GM19099 (cell line): ENCODE measurements around the gene MEG3.

Experiments
- POLR2A ChIP-seq: IDR thresholded peaks from 3 replicates; pipeline ENCODE4 v1.6.1; 2011; ENCODE audit warnings: low read depth; ENCODE audit not compliant: insufficient read length; ENCODE audit errors: extremely low read depth

Gene MEG3

GRCh38 chr14:100825713-100826331, at the start of gene MEG3:
MEG3 (plus strand) TSS chr14:100826118.
- TF ChIP-seq POLR2A: no peak

DNA sequence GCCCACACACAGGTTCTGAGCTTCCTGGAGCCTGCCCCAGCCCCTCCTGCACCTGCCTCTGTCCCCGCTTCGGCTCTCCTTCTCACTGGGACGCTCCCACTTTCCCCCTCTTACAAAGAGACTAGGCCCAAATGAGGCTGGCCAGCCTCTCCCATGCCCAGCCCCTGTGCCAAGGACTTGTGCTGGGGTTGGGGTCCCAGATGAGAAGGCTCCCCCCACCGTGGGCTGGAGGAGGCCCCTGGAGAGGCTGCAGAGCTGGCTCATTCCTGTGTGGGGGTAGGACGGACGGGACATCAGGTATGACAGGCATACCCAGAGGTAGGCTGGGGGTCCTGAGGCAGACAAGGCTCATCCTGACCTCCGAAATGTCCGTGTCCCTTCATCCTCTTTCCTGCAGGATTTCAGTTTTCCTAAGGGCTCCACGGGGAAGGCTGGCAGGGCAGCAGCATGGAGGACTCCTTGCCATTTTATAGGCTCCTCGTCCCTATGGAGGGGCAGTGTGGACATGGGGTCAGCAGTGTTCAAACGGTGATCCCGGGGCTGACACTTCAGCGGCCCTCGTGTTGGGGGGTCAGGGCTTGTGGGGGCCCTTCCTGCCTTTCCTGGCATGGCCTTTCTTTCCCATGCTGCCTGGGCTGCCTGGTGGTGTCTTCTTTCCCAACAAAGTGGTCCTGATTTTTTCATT, 49.1 kb upstream of the MEG3 start:
- TF ChIP-seq POLR2A: no peak

DNA sequence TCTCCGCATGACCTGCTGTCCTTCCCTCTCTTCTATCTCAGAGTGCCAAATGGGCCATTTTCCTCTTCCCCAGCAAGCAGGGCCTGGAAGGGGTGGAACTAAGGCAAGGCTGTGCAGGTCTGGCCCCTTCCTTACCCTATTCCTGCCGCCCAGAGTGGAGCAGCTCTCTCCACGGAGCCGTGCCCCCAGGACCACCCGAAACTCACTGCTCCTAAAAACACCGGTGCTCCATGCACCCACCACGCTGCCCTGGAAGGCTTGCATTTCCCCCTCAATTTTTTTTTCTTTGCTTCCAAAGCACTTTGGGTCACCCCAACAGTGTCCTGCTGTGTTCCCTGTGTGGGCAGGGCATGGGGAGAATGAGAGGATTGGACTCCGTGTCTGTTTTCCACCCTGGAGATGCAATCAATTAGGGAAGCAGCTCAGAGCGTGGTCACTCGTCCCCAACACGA, 48.5 kb upstream of the MEG3 start:
- no peak for TF ChIP-seq POLR2A

DNA sequence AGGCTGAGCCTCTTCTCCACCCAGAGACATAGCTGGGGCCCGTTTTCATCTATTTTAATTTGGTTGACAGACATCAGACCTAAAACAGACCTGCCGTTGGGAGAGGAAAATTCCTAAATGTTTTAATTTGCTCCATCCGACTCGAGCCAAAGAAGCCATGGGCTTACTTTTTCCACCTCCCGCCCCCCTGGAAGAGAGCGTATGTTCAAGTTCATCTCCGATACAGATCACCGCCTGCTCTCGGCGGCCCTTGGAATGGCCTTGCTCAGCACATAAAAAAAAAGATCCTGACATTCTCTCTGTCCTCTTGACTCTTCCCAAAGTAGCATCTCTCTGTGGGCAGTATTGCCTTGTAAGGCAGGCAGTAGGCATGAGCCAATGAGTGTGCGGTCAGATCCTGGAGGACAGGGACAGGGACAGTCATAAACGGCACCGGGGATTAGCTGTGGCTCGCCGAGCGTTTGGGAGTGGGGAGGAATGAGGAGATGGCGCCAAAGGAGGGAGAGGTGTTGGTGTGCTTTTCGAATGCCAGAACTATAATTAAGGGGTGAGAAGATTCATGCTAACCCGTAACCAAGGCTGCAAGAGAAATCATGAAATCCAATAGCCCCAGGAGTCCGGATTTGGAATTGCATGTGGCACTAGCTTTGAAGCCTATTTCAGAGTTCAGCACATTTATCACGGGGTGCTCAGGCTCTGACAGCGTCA, 47.9 kb upstream of the MEG3 start:
- no peak for TF ChIP-seq POLR2A

DNA sequence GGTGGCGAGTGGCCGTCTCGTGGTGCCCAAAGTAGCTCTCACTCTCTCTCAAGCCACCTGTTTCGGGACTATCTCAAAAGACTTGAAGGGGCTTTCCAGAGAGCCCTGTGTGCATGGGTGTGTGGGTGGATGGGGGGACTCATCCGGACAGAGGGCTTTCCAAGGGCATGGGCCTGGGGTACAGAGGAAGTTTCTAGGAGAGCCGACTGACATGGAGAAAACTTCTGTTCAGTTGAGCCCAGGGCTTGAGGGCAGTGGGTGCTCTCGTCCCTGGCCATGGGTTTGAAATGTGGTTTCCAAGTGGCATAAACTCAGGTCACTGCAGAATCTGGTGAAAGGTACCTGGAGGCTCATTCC, 47.4 kb upstream of the MEG3 start:
- no peak for TF ChIP-seq POLR2A

DNA sequence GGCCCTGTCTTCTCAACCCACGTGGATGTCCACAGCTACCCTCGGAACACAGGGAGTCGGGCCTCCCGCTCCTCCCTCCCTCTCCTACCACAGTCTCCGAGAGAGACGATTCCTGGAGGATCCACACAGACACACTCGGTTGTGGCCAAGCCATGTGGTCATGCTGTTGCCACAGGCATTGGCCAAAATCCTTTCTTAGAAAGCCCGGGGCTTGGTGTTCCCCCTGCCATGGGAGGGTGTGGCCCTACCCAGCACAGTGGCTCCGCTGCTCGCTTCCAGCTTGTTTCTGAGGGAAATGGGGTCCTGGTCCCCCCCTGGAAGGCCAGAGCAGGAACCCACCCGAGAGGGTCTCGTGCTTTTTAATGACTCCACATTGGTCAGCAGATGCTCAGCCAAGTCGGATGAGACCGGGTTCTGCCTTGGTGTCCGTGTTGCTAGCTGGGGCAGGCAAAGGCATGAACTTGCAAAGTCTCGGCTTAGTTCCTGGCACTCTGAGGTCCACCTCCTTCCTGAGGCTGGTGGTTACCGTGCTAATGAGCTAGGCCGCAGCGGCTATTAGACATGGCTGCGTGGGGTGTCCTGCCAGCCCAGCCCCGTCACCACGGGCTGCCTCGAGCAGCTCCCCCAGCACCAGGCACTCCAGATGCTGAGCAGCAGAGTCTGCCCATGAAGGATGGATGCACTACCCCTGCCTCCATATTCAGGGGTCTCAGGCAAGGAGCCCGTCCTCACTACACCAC, 46.8 kb upstream of the MEG3 start:
- no peak for TF ChIP-seq POLR2A

- TF ChIP-seq POLR2A: no peak
Observed at GRCh38 chr14:100779691-100780080, 46.2 kb upstream of the MEG3 start.

- no peak for TF ChIP-seq POLR2A
Observed at GRCh38 chr14:100780246-100780645, 45.7 kb upstream of the MEG3 start.

DNA sequence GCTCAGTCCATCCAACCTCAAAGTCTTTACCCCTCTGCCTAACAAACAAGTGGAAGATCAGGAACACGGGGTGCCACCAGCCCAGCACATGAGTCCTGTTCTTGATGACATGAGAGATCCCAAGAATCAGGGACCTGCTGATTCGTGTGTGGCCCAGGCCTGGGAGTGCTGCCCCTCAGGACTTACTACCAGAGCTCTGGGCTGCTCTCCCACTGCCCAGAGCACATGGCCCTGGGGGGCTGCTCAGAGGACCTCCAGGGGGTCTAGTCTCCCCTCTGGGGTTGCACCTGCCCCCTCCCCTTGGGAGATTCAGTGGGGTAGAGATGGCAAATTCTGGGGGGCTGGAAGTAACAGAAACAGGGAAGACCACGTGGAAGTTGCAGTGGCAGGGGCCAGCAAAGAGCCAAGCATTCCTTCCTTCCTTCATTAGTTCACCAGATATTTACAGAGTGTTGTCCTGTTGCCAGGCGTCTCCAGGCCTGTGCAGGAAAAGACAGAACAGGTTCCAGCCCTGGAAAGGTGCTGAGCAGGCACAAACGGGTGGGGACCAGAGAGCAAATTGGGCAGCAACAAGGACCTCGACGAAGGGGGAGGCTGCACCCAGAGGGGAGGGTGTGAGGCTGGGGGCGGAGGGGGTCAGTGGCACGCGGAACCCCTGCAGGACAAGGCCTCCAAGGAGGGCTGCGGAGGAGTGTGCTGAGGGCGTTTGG, 45.1 kb upstream of the MEG3 start:
- TF ChIP-seq POLR2A: no peak

- TF ChIP-seq POLR2A: no peak
Observed at GRCh38 chr14:100781952-100782351, 44.0 kb upstream of the MEG3 start.

DNA sequence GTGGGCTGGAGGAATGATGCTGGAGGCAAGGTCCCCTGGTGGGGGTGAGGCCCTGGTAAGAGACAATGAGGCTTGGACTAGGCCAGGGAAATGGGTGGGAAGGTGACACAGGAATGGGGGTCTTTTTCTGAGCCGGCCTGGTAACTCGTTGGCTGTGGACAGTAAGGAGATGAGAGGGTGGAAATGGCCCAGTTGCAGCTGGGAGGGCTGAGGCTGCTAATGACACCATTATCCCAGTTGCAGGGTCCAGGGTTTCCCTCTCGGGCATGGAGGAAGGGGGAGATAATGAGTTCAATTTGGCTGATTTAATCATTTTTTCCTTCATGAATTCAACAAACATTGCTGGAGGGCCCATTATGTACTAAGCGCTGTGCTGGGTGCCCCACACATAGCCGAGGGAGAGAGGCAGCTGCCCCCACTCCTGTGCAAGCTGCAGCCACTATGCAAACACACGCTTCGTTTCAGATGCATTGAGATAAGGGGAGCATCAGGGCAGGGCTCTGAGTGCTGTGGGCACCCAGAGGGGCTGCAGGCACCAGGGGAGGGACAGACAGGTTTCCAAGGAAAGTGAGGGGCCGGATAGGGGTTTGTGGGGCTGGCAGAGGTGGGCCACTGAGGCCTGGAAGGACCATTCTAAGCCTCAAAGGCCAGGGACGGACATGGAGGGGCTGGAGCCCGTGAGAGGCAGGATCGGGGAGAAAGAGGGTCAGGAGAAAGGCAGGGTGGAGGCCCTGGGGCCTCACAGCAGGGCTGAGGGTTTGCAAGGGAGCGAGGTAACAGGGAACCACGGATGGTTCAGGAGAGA, 43.2 kb upstream of the MEG3 start:
- no peak for TF ChIP-seq POLR2A

DNA sequence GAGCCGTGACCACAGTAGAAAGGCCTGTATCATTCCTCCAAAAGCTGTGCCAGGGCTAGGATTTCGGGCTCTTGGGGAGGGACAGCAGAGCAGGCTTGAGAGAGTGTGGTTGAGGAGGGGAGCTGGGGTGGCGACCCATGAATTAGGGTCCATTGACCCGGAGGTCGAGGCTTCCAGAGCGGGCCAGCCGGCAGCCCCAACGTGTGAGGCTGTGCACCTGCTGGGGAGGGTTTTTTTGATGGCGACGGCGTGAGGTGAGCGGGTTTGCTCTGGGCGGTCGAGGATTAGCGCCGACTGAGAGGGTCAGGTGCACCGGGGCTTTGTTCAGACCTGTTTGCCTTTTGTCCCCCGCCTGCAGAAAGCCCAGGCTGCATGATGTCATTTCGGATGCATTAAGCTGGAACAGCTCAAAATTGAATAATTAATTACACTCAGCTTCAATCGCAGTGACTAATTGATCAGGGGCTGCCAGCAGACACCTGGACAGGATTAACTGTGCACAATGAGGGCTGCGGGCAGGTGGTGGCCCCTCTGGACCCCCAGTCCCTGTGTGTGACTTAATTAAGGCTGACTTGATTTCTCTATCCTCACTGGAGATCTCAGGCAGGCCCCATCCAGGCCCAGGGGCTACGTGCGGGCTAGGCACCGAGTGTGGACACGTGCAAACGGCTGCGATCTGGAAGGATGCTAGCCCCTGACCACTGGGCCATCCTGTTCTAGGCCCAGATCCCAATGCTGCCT, 42.1 kb upstream of the MEG3 start:
- TF ChIP-seq POLR2A: no peak

DNA sequence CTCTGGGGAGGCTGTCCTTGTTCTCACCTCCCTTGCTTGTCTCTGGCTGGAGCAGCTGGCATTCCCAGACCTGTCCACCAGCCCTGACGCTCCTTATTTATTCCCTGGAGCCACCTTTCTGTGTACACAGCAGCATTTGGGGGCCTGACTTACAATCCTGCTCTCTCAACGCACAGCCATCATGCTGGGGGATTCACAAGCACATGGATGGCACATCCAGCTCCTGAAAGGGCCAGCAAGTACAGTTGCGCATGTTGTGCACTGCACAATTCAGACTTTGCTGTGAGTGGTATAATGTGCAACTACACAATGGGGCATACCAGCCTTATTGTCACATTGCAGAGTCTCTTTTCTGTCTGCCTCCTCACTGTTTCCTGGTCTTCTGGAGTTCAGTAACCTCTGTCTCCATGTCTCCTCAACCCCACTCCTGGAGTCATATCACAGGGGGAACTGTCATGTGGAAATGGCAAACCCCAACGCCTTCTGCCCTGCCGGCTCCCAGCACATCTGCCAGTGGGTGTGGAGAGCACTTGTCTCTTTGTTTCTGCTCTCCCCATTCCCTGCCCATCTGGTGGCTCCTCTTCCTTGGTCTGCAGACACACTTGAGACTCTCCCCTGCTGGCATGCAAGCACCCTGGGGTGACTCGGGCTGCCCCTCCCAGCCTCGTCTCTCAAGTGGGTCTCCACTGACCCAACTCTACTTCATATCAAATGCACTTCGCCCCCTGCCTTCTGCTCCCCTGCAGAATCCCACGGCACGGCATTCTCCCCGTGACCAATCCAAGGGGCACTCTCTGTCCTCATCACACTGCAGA, 41.2 kb upstream of the MEG3 start:
- TF ChIP-seq POLR2A: no peak

DNA sequence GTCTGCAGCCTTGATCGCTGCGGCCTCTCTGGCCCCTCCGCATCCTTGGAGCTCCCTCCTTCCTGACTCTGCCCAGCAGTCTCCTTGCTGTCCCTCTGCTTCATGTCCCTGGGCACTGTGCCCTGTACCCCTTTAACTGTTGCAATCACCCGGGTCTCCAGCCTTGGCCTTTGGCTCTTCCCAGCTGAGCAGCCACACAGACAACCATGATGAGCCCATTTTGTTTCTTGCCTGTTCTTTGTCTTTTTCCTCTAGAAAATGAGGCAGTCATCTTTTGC, 40.6 kb upstream of the MEG3 start:
- TF ChIP-seq POLR2A: no peak
